GM19455 (cell line): ENCODE measurements around the gene CCDC112.
"Not testable (repeated sequence)": the region's sequence is repeated elsewhere in the genome, so short reads cannot be mapped to it uniquely, and the experiment has no call there.

Source experiments
- ATAC-seq: cut with Tn5 transposase; IDR thresholded peaks from one replicate; pipeline ENCODE4 v1.9.1; 2021; ENCODE audit not compliant: unreplicated experiment

The CCDC112 gene

GRCh38 chr5:115262321-115263077, 34.0 kb downstream of the CCDC112 start, which contains the start of gene PGGT1B:
Gene PGGT1B (minus strand): TSS chr5:115262877. CDS start chr5:115262851, 26 bp downstream.
- ATAC-seq = peak; percentile 93

- ATAC-seq = peak; percentile 45
Observed at GRCh38 chr5:115262011-115262320, 34.5 kb downstream of the CCDC112 start.

- no peak for ATAC-seq
Observed at GRCh38 chr5:115260248-115260647, 36.2 kb downstream of the CCDC112 start.

- ATAC-seq = no peak
Observed at GRCh38 chr5:115257981-115258380, 38.5 kb downstream of the CCDC112 start.

- ATAC-seq = not testable (repeated sequence)
Observed at GRCh38 chr5:115249379-115249778, 47.1 kb downstream of the CCDC112 start.

GRCh38 chr5:115246361-115246991, 50.0 kb downstream of the CCDC112 start:
- ATAC-seq = peak; percentile 82

- ATAC-seq = peak; percentile 46
Observed at GRCh38 chr5:115243412-115243811, 53.0 kb downstream of the CCDC112 start.

GRCh38 chr5:115241881-115242642, 54.4 kb downstream of the CCDC112 start:
- ATAC-seq = no peak

GRCh38 chr5:115237066-115237465, 59.4 kb downstream of the CCDC112 start:
- no peak for ATAC-seq

GRCh38 chr5:115236599-115236998, 59.9 kb downstream of the CCDC112 start:
- no peak for ATAC-seq

GRCh38 chr5:115231598-115231997, 64.9 kb downstream of the CCDC112 start:
- no peak for ATAC-seq

- ATAC-seq = no peak
Observed at GRCh38 chr5:115229606-115230005, 66.8 kb downstream of the CCDC112 start.

- no peak for ATAC-seq
Observed at GRCh38 chr5:115227281-115227680, 69.2 kb downstream of the CCDC112 start.
